Measurements from ENCODE around the gene SCAMP5.

The SCAMP5 gene

DNA sequence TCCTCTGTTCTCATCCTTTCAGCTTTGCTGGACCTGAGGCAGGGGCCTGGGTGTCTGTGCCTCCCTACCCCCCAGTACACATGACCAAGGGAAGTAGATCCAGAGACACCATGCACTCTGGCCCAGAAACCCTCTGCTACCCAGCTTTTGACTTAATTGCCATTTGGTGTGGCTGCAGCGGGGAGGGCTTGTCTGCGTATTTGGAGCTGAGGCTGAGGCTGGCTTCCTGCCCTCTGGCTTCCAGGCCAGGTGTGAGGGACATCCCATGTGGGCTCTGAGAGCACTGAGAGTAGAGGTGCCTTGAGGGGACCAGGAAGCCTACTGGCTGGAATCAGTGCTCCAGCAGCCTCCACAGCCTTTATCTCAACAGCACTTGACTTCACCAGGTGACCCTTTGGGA is 54.9 kb downstream of the SCAMP5 start:
- DNase-seq, result no peak

DNA sequence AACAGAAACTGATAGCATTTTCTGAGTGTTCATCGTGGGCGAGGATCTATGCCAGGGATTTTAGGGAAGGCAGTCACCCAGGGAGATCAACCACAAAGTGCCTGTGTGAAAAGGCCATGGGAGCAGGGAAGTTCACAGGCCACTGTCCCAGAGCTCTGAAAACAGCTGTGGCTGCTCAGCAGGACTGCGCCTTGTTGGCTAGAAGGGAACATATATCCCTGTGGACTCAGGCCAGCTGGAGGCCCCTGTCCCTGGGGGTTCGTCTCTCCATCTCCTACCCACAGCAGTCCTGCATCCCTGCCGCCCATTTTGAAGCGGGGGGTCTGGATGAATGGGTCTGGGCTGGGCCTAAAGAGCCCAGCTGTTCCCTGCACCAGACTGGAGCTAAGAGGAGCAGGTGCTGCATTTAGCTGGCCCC is 55.8 kb downstream of the SCAMP5 start:
- DNase-seq, result no peak

DNA sequence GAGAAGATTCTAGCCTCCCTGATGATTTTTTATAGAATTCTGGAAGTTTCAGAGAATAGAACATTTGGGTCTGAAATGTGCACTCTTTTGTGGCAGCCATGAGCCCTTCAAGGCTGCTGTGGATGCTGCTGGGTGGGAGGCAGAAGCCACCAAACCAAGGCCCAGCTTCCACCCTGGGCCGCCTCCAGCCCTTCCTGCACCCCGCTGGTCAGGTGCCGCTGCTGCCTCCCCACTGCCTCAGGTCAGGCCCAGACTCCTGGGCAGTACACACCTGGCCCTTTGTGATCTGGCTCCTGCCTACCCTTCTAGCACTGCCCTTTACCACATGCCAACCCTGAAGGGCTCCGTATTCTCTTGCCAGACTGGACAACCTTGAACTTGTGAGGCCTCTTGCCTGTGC is 56.3 kb downstream of the SCAMP5 start:
- no peak for DNase-seq

DNA sequence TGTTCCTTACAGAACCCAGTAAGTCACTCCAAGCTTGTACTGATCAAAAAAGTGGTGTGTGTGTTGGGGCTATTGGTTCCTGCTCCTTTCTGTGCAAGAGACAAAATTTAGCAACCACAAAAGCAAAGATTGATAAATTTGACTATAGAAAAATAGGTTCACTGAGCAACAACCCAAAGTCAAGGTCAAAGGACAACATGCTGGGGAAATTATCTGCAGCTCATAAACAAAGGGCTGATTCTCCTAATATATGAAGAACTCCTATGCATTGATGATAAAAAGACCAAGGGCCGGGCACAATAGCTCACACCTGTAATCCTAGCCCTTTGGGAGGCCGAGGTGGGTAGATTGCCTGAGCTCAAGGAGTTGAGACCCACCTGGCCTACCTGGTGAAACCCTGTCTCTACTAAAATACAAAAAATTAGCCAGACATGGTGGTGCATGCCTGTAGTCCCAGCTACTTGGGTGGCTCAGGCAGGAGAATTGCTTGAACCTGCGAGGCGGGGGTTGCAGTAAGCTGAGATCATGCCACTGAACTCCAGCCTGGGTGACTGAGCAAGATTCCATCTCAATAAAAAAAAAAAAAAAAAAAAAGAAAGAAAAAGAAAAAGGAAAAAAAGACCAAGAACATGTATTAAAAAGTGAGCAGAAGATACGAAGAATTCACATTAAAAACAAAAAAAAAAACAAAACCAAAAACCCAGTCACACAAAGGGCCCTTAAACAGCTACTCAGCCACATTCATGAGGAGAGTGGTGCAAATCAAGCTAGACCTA is 57.8 kb downstream of the SCAMP5 start:
- no peak for DNase-seq

DNA sequence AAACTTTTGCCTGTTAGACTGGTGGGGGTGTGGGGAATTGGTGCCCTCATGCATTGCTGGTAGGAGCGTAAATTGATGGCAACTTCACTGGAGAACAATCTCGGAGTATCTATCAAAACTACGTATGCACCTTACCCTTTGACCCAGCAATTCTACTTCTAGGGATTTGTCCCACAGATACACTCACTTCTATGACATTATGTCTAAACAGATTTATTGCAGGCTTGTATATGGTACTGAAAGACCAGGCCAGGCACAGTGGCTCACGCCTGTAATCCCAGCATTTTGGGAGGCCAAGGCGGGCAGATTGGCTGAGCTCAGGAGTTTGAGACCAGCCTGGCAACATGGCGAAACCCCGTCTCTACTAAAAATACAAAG is 58.4 kb downstream of the SCAMP5 start:
- no peak for DNase-seq

DNA sequence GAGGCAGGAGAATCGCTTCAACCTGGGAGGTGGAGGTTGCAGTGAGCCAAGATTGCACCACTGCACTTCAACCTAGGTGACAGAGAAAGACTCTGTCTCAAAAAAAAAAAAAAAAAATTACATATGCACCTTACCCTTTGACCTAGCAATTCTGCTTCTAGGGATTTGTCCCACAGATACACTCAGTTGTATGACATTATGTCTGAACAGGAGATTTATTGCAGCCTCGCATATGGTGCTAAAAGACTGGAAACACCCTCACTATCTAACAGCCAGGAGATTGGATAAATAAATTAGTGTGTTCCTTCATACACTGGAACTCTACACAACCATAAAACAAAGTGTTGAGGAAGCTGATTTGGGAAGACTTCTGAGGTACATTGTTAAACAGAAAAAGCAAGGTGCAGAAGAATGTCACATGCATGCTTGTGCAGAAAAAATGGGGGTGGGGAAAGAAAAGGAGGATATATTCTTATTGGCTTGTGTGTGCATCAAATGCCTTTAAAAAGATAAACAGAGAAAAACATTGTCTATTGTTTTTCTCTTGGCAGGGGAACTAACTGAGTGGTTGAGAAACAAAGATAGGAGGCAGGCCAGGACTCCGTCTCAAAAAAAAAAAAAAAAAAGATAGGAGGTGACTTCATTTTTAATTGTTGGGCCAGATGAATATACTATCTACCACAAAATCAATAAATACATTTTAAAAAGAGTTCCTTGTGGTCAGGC is 59.0 kb downstream of the SCAMP5 start:
- no peak for DNase-seq

DNA sequence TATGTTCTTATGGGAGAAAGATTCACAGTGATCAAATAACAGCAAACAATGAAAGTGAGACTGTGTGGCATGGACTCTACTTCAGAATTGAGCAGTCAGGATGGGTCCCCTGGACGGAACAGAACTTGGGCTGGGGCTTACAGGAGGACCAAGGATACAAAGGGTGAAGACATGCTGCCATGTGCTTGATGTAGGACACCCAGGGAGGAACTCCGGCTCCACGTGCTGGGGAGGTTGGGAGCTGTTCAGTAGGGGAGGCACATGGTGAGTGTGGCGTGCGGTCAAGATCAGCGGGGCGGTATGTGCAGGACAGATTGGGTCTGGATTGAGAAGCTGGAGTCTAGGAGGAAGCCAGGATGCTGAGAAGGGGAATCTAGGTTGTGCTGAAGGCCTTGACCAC is 60.7 kb downstream of the SCAMP5 start:
- DNase-seq, result no peak

DNA sequence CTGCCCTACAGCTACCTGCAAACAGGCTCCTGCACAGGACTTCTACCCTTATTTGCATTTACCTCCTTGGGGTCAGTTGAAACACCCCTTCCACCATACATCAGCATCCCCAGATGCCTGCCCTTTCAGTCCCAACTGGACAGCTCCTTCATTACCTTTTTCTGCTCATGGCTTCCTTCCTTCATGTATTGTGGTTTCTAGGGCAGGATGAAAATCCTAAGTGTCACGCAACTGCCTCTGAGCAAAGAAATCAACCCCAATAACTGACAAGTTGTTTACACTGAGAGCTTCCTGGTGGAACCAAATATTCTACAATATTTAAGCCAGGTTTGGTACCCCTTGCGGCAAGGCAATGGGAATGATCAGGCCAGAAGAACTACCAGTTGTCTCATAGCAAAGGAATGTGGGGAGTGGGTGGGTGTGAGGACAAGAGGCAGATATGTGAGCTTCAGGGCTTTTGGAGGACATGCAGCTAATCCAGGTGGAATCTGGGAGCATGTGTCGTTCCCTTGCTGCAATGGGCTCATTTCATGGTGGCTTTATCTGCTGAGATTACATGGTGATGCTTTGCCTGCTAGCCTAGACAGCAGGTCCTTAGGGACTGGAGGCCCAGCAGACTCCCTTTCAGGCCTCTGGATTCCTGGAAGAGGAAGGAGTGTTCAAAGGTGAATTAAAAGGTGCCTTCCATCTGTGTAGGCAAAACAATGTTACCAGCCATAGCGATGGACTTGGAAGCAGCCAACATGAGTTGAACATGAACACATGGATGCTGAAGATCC is 63.0 kb downstream of the SCAMP5 start:
- DNase-seq, result no peak

DNA sequence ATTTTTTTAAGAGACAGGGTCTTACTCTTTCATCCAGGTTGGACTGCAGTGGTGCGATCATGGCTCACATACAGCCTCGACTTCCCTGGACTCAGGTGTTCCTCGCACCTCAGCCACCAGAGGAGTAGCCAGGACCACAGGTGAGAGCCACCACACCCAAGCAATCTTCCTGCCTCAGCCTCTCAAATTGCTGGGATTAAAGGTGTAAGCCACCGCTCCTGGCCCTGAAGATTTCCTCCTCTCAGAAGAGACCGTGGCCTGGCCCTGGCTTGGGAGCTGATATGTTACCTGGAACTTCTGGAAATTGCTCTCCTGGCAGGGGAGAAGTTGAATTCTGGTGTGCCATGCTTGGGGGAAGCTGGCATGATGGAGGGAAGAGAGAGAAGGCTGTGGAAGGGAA is 64.2 kb downstream of the SCAMP5 start:
- DNase-seq, result no peak

DNA sequence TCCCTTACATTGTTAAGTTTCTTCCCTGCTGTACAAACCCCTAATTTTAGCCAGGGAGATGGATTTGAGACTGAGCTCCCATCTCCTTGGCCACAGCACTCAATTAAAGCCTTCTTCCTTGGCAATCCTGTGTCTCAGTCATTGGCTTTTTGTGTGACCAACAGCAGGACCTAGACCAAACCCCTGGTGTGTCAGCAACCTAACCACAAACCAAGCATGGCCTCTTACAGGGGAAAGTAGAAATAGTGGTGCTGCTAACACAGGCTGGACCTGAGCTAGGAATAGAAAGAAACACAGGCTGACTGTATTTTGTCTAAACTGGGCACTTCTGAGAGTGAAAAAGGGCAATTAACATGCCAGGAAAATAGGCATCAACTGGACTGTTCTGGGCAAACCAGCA is 65.9 kb downstream of the SCAMP5 start:
- no peak for DNase-seq

DNA sequence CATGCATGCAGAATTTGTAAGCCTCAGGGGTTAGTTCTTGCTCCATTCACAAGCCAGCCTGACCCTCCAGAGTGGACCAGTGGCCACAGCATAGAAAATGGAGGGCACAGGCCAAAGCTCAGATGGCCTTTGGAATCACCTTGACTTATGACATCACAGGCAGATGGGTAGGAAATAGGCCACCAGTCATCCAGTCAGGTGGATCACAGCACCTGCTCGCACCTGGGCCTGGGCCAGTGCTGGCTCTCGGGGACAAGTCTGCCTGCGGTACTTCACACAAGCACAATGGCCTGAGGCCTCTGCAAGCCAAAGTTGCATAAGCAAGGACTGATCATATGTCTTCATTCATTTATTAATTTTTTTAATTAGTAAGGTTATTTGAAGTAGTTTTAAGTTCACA is 67.3 kb downstream of the SCAMP5 start:
- DNase-seq, result no peak

DNA sequence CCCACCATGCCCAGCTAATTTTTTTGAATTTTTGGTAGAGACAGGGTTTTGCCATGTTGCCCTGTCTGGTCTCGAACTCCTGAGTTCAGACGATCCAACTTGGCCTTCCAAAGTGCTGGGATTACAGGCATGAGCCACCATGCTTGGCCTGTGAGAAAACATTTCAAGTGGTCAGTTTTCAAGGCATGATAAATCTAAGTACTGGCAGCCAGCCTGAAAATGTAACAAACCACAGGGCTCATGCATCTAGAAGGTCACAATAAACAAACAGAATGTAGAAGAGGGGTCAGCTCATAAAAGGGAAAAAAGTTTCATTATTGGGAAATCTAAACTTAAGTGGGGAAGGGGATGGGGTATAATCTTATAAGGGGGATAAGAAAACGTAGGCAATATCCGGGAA is 68.0 kb downstream of the SCAMP5 start:
- no peak for DNase-seq

DNA sequence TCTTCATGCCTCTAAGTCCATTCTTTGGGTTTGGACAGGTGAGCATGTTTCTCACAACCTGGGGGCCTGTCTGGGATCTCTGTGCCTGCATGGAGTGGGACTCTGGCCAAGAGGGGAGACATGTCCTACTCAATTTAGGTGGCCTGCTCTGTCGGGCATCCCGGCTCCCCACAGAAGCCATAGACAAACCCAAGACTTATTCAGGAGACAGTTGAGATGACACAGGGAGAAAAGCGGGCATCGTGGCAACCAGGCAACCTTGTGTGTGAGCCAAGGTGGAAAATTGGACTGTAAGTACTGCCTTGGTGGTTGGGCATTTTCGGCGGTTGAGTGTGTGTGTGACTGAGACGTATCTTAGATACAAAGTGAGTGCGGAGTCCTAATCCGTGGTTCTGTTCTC is 68.5 kb downstream of the SCAMP5 start:
- DNase-seq, result no peak

DNA sequence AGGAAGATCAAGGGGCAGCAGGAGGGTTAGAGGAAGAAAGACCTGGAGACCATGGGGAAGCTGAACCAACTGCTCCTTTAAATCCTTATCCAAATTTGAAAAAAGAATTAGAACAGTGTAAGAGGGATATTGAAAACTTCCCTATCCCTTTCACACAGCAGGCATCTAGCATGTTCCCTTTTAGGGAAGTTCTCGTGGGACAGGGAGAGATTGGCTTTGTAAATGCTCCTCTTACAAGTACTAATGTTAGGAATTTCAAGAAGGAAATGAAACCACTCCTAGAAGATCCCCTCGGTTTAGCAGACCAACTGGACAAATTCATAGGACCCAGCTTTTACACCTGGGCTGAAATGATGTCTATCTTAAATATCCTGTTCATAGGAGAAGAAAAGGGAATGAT is 69.5 kb downstream of the SCAMP5 start:
- DNase-seq, result no peak

DNA sequence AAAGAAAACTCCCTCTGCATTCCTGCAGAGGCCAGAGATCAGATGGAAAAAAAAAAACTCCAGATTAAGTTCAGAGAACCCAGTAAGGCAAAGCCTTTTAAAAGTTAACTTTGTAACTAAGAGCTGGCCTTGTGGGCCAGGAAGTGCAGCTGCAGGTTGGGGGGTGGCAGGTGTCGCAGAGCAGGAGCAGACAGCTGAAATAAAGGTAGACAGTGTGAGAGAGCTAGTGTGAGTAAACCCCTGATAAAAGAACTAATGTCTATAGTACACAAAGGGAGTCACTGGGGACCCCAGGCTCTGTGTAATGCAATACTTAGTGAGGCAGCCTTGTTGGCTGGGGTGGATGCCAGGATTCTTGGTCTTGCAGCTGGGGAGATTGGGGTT is 70.1 kb downstream of the SCAMP5 start:
- no peak for DNase-seq

DNA sequence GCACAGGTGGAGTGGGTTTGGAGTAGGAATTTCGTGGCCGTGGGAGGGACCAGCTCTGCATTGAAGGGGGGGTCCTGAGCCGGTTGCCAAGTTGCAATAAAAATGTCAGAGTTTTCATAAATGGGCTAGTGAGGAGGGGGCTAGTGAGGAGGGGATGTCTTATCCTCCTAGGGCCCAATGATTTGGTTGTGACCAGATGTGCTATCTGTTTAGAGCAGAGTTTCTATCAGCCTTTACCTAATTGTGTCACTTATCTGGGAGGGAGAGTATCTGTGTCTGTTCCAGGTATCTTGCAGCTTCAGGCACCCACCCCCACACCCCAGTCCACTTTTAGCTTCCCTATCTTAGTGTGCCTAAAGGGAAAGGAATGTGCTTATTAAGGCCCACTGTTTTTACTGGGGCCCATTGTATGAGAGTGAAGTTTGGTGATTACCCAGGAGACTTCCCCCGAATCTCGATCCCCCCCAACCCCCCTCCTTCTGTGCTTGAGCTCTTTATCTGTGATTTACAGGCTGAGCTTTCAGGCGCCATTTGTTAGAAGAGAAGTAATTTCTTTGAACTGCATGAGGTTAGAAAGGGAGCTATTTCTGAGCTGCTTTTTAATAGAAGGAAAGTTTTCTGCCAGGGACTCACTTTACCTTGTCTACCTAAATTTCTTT is 70.6 kb downstream of the SCAMP5 start:
- no peak for DNase-seq

DNA sequence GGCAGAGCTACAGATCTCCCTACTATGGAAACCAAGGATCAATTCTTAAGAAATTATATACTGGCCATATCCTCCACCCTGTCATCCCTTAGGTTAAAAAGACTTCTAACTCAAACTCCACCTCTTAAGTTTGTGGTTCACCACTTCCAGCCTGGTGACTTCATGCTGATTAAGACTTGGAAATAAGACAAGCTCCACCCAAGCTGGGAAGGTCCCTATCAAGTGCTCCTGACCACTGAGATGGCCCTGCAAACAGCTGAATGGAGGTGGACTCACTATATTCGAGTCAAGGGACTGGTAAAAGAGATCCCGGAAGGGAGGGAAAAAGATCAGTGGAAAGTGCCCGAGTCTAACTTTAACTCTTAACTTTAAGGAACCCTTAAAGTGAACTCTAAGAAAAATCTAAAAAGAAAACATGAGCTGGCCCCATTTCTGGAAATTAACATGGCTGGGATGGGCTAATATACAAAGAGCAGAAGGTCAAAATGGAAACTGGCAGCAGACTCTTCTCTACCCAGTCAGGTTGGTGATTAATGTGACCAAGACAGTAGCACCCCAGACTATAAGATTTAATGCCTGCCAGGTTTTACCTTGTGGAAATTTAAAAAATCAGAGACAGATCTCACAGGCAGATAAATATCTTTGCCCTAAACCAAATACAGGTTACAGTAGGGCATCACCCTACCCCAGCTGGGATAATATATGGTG is 71.9 kb downstream of the SCAMP5 start:
- no peak for DNase-seq

DNA sequence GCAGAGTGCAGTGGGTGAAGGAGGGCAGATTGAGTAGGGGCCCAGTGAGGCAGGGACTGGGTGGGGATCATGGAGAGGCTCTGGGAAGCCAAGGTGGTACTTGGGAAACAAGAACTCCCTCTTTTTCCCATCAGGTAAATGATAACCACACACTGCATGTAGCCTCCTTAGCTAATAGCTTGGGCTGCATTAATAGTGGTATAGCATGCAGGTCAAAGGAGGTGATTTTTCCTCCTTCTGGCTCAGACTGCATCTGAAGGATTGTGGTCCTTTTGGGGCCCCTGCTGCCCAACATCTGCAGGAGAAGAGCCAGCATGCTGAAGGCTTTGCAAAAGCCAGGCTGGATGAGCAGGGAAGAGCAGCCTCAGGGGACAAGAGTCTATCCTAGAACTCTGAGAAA is 73.4 kb downstream of the SCAMP5 start:
- DNase-seq, result no peak

DNA sequence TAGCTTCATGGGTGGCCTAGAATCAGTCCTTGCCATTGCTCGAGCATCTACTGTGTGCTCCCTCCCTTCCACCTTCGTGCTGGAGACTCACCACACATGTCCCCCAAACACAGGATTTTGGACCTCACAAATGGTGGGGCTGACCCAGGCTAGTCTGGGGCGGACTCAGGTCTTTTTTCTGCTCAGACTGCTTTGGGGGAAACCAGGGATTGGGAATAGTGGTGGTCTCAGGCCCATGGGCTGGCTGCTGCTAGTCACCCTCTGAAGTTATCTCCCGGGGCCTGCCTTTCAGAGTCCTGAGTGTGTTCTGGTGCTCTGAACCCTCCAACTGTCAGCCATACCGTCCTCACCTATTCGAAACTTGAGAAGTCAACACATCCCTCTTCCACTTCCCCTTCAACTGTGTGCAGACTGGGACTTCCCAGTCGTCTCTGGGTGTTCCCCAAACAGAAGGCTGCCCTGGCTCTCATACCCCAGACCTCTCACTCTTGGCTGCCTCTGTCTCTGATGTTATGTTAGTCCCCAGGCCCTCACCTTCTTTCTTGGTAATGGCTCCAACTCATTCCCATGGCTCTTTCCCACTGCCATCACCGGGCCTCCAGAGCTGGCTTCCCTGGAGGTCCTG is 74.0 kb downstream of the SCAMP5 start:
- DNase-seq, result no peak

DNA sequence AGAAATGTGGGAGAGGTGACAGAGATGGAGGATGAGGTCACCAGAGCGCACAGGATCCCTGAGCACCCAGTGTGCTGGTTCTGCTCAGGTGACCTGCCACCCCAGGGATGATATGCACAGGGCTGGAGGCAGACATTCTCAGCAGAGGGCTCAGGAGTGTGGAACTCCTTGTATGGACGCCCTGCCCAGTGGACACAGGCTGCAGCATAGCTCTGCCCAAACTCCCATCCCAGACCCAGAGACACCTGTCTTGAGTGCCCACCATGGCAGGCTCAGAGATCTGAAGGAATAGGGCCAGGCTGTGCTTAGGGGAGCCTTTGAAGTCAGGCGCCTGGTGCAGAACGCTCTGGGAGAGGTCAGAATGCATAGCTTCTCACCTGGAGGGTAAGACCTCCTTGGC is 75.3 kb downstream of the SCAMP5 start:
- no peak for DNase-seq

Data from SW 1271 (cell line).